Islet precursor cell (in vitro differentiated cells): Measurements from ENCODE around the gene MRAP.

Source experiments
- DNase-seq: peaks from one replicate; pipeline ENCODE4 v3.0.0-alpha.2; 2018

MRAP gene

GRCh38 chr21:32325706-32326105 is 27.1 kb downstream of the MRAP start:
- DNase-seq = no peak

GRCh38 chr21:32328595-32328994 is 29.9 kb downstream of the MRAP start:
- DNase-seq = no peak

GRCh38 chr21:32329331-32329730 is 30.7 kb downstream of the MRAP start:
- no peak for DNase-seq

- DNase-seq = no peak
Observed at GRCh38 chr21:32329776-32330175, 31.1 kb downstream of the MRAP start.

GRCh38 chr21:32330784-32331311 is 32.2 kb downstream of the MRAP start:
- DNase-seq = no peak

DNA sequence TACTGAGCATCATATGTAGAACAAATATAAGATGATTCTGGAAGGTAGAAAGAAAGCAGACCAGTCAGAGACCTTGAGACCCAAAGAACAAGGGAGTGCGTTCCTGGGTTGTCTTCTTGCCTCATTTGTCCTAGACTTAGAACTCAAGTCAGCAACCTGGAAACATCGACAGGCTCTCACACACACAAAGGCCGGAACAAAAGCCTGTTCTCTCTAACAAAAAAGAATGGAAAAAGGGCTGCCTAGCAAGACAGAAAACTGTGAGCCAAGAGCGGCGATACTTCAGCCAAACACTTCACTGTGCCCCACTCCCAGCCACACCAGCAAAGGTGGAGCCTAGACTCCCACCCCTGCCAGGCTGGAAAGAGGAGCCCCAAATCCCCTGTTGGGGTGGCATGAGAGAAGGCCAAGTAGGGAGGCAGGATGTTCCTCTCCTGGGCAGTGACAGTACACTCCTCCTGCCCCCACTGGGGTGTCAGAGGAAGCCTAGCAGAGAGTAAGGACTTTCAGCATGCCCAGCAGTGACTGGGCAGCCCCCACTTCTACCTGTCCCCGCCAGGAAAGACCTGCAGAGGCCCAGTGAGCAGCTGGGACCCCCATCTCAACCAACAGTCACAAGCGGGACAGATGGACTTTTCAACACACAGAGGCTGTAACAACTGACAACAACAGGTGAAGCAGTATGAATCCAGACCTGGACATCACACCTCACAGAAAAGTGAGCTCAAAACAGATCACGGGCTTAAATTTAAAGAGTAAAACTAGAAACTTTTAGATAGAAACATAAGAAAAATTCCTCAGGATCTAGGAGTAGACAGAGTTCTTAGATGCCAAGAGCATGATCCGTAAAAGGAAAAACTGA is 33.0 kb downstream of the MRAP start:
- no peak for DNase-seq

DNA sequence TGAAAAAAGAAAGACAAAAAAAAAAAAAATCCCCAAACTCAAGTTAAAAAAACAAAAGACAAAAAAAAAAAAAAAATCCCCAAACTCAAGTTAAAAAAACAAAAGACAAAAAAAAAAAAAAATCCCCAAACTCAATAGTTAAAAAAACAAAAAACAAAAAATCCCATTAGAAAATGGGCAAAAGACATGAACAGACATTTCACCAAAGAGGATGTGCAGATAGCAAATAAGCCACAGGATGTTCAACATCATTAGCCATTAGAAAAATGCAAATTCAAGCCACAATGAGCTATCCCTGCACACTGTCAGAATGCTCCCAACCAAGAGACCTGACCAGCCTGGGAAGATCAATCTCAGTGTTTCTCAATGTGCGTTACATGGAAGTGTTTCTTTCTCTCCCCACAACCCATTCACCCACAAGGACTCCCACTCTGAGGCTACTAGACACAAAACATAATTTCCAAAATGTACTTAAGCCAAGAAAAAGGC is 33.9 kb downstream of the MRAP start:
- peak; percentile 6 for DNase-seq

- DNase-seq = peak; percentile 22
Observed at GRCh38 chr21:32333953-32334673, 35.5 kb downstream of the MRAP start.

GRCh38 chr21:32334980-32335531 is 36.4 kb downstream of the MRAP start:
- DNase-seq = peak; percentile 52

- peak; percentile 43 for DNase-seq
Observed at GRCh38 chr21:32335601-32336575, 37.2 kb downstream of the MRAP start.

DNA sequence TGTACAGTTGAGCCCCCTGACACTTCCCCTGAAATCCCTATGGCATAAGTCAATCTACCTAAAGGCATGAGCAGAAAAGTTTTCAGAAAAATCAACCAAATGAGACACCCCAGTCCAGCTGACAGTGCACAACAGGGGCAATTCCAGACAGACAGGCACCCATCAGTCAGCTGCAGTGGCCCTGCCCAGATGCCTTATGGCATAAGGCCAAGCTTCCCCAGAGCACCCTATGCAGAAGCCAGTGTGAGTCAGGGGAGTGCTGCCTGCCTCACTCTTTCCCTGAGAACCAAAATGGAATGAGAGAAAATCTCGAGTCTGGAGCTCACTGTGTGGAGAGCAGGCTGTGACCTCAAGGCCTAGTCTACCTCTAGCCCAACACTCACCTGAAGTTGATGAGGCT is 38.1 kb downstream of the MRAP start:
- peak; percentile 40 for DNase-seq

GRCh38 chr21:32337206-32337605 is 38.6 kb downstream of the MRAP start:
- peak; percentile 46 for DNase-seq

- DNase-seq = peak; percentile 16
Observed at GRCh38 chr21:32338209-32338921, 39.7 kb downstream of the MRAP start.

GRCh38 chr21:32340863-32341848 is 42.5 kb downstream of the MRAP start:
- DNase-seq = no peak

DNA sequence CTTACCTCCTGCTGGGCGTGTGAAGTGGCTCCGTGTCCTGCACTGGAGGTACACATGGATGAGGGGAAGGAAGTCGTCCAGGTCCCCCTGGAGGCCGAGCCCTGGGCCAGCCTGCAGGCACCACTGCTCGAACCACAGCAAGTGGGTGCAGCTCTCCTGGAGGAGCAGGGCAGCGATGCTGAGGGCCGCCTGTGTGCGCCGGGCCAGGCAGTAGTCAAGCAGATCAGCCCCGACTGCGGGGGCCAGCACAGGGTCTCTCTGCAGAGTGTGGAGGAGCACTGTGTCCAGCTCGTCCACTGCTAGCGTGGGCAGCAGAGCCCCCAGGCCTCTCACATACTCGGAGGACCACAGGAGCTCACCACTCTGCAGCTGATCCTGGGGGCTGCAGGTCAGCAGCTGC is 48.3 kb downstream of the MRAP start:
- DNase-seq = no peak

- no peak for DNase-seq
Observed at GRCh38 chr21:32347351-32347750, 48.7 kb downstream of the MRAP start.

GRCh38 chr21:32347977-32348376 is 49.3 kb downstream of the MRAP start:
- no peak for DNase-seq

DNA sequence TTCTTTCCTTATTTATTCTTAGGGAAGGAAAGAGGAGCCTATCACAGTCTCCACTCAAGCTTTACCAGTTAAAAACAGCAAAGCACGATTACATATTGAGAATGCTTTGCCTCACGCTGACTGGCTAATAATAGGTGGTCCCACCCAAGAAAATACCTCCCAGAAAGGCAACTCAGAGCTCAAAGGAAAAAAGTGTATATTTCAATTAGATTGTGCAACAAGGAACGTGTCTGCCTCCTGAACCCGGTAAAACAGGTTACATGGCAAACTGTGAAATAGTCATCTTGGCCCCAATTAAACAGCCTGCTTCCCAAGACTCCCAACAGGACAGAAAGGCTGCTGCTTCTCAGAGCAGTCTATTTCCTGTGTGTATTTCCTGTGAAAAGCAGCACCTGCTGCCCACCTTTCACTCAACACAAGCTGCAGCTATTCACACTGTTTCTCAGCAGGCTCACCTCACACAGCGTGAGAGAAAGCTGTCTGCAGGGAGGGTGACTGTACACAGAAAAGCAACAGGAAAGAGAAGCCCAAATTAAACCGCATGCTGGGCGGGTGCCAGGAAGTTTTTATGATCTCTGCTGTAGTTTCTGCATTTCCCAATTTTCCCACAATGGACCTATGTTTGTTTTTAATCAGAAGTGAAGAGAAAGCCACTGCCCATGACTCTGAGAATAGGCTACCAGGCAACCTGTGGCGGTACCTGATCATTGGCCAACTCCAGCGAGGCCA is 50.1 kb downstream of the MRAP start:
- DNase-seq = no peak

DNA sequence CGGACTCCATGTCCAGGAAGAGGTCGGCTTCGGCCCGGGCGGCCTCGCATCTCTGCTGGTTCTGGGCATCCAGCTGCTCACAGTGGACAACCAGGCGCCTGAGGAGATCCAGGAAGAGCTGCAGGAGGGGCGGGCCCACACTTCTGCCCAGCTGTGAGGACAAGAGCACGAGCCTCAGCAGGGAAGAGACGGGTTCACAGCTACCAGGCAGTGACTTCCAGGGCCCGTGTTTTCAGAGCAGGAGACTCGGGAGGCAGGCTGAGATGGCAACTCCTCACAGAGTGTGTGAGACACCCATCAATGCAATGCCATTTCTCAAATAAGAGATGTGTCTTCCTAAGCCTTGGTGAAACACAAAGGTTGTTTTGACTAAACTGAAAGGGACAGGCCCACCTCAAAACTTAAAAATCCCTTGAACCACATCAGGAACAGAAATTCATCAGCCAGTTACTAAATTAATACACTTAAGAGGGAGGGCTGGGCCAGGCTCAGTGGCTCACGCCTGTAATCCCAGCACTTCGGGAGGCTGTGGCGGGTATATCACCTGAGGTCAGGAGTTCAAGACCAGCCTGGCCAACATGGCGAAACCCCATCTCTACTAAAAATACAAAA is 50.8 kb downstream of the MRAP start:
- DNase-seq = peak; percentile 41
